HCT116 (cell line): ENCODE results near the gene LAPTM4A. TPM values are rescaled to one million over a fixed set of nuclear protein-coding genes. Genes with fewer than 3 reads are reported as not detected.

Experiments used
- ATAC-seq: fragments of 200-7000 bp; cut with Tn5 transposase; 2 replicates; pipeline ENCODE4 v1.9.1; 2020; ENCODE audit warnings: mild to moderate bottlenecking, moderate library complexity
- BruUV-seq: library from RNA; stranded (reverse); fragments of 400-500 nt; replicated peaks from 2 replicates; lab custom pipeline; 2021; lab: Mats Ljungman, UMichigan
- CTCF ChIA-PET: fragments of 300-600 bp; sonication (Branson Sonifier 250); formaldehyde crosslinking; loops from one replicate; lab custom pipeline; 2021; ENCODE audit warnings: antibody characterized with exemption; lab: Charles Lee
- POLR2A ChIA-PET: fragments of 300-600, 350-600 bp; sonication (Branson Sonifier 250); formaldehyde crosslinking; loops from one replicate; lab custom pipeline; 2021; ENCODE audit warnings: antibody characterized with exemption; lab: Charles Lee
- RAD21 ChIA-PET, 2 experiments: fragments of 300-600 bp; sonication (Branson Sonifier 250); formaldehyde crosslinking; loops; one replicate each; lab custom pipeline; 2023; ENCODE audit warnings: low total read pairs in 2 of 2; ENCODE audit not compliant: uncharacterized antibody in 2 of 2, unreplicated experiment in 2 of 2, low non-redundant PET in 1 of 2; lab: Charles Lee
- DNase-seq: peaks from one replicate; pipeline ENCODE4 v3.0.0-alpha.2; 2010; ENCODE audit warnings: low read depth, low spot score
- H2AFZ ChIP-seq: fragments of 200-600 bp; shearing (Covaris generic), sonication (generic); 2 replicates; pipeline ENCODE4 v1.6.1; 2017; ENCODE audit warnings: low read depth, mixed run types, mixed read lengths, antibody characterized with exemption, low read length; ENCODE audit not compliant: poor library complexity, severe bottlenecking
- H3K27ac ChIP-seq: 2 replicates; pipeline ENCODE4 v1.5.1; 2012; ENCODE audit warnings: low read depth, low read length
- H3K27me3 ChIP-seq: fragments of 200-600 bp; sonication (generic); 2 replicates; pipeline ENCODE4 v1.6.1; 2016; ENCODE audit warnings: mixed run types, low read length, mixed read lengths; ENCODE audit not compliant: insufficient read depth
- H3K36me3 ChIP-seq, 2 experiments: fragments of 200-500 bp in 1 of 2; fragments of 200-600 bp in 1 of 2; sonication (Bioruptor generic) in 1 of 2; sonication (generic) in 1 of 2; 2 replicates each; pipeline versions ENCODE4 v1.5.1 to v1.6.1; 2014 to 2016; ENCODE audit warnings: low read length in 2 of 2, inconsistent platforms in 1 of 2, mixed read lengths in 1 of 2, mixed run types in 1 of 2; ENCODE audit not compliant: insufficient read depth in 2 of 2, control insufficient read depth in 1 of 2
- H3K4me1 ChIP-seq, 2 experiments: fragments of 200-600 bp in 1 of 2; sonication (generic) in 1 of 2; 2 replicates each; pipeline versions ENCODE4 v1.5.1 to v1.6.1; 2012 to 2017; ENCODE audit warnings: low read length in 2 of 2, inconsistent platforms in 1 of 2, mild to moderate bottlenecking in 1 of 2, mixed read lengths in 1 of 2, mixed run types in 1 of 2, moderate library complexity in 1 of 2; ENCODE audit not compliant: insufficient read depth in 2 of 2, control insufficient read depth in 1 of 2
- H3K4me2 ChIP-seq: fragments of 200-600 bp; sonication (generic); 2 replicates; pipeline ENCODE4 v1.6.1; 2017; ENCODE audit warnings: mixed run types, low read length, mixed read lengths
- H3K4me3 ChIP-seq, 2 experiments: fragments of 200-600 bp in 1 of 2; sonication (generic) in 1 of 2; replicated peaks in 1 of 2; 2 replicates each; pipeline ENCODE4 v1.5.1; 2011 to 2016; ENCODE audit warnings: low read length in 2 of 2, control low read depth in 1 of 2, low read depth in 1 of 2, mild to moderate bottlenecking in 1 of 2, mixed read lengths in 1 of 2, mixed run types in 1 of 2
- H3K79me2 ChIP-seq: fragments of 200-600 bp; sonication (generic); 2 replicates; pipeline ENCODE4 v1.6.1; 2017; ENCODE audit warnings: mild to moderate bottlenecking, mixed run types, low read length, moderate library complexity, mixed read lengths; ENCODE audit not compliant: insufficient read depth
- H3K9ac ChIP-seq: fragments of 200-600 bp; sonication (generic); 2 replicates; pipeline ENCODE4 v1.6.1; 2016; ENCODE audit warnings: low read length, mixed read lengths
- H3K9me2 ChIP-seq: fragments of 200-600 bp; sonication (generic), shearing (Covaris generic); 2 replicates; pipeline ENCODE4 v1.6.1; 2017; ENCODE audit warnings: mixed run types, mild to moderate bottlenecking, moderate library complexity; ENCODE audit not compliant: insufficient read depth
- H3K9me3 ChIP-seq, 2 experiments: fragments of 200-500 bp in 1 of 2; fragments of 200-600 bp in 1 of 2; sonication (Bioruptor generic) in 1 of 2; sonication (generic) in 1 of 2; 2 replicates each; pipeline ENCODE4 v1.6.1; 2014 to 2017; ENCODE audit warnings: low read length in 2 of 2, mixed read lengths in 2 of 2, inconsistent platforms in 1 of 2, low read depth in 1 of 2, mild to moderate bottlenecking in 1 of 2, mixed run types in 1 of 2, moderate library complexity in 1 of 2; ENCODE audit not compliant: control insufficient read depth in 1 of 2, insufficient read depth in 1 of 2
- H4K20me1 ChIP-seq: fragments of 200-600 bp; sonication (generic), shearing (Covaris generic); 2 replicates; pipeline ENCODE4 v1.6.1; 2017; ENCODE audit warnings: mixed run types, mild to moderate bottlenecking, moderate library complexity; ENCODE audit not compliant: insufficient read depth
- CBX3 ChIP-seq: IDR thresholded peaks from 2 replicates; pipeline ENCODE4 v1.6.1; 2012; ENCODE audit warnings: low read depth
- CEBPB ChIP-seq: IDR thresholded peaks from 2 replicates; pipeline ENCODE4 v1.6.1; 2012; ENCODE audit warnings: low read depth
- ELF1 ChIP-seq: IDR thresholded peaks from 2 replicates; pipeline ENCODE4 v1.6.1; 2012; ENCODE audit warnings: low read depth, borderline replicate concordance
- EZH2phosphoT487 ChIP-seq: fragments of 200-600 bp; IDR thresholded peaks from 2 replicates; pipeline ENCODE4 v1.6.1; 2018; ENCODE audit warnings: antibody characterized with exemption, borderline replicate concordance
- FOSL1 ChIP-seq: IDR thresholded peaks from 2 replicates; pipeline ENCODE4 v1.6.1; 2012; ENCODE audit warnings: low read depth
- RAD21 ChIP-seq: IDR thresholded peaks from 2 replicates; pipeline ENCODE4 v1.6.1; 2012; ENCODE audit warnings: low read depth, mild to moderate bottlenecking
- TCF7L2 ChIP-seq: IDR thresholded peaks from 2 replicates; pipeline ENCODE4 v1.7.0; 2011; ENCODE audit warnings: borderline replicate concordance, inconsistent platforms; ENCODE audit not compliant: insufficient read depth, insufficient read length; ENCODE audit errors: extremely low read depth
- ZFX ChIP-seq: fragments of 450-650 bp; IDR thresholded peaks from 2 replicates; pipeline ENCODE4 v1.6.1; 2017
- intact Hi-C: fragments of 100-400 bp; cut with micrococcal nuclease; formaldehyde crosslinking; loops from 2 replicates; pipeline ENCODE4 v1.10.0; 2022
- total RNA-seq: library from RNA; stranded (reverse); gene quantifications from one replicate; pipeline ENCODE4 v1.2.1, GENCODE V29; 2021; ENCODE audit not compliant: unreplicated experiment
- TF ChIP-seq, protein P1 (sequence below): IDR thresholded peaks from 2 replicates; pipeline ENCODE4 v1.6.1; 2012
- TF ChIP-seq, protein P2 (sequence below): IDR thresholded peaks from 2 replicates; pipeline ENCODE4 v1.6.1; 2011; ENCODE audit warnings: mild to moderate bottlenecking, low read length, moderate library complexity; ENCODE audit not compliant: insufficient replicate concordance; ENCODE audit errors: extremely low read depth

LAPTM4A gene
- total RNA-seq, 1 experiment from 2014 or later: 84.5 TPM

DNA sequence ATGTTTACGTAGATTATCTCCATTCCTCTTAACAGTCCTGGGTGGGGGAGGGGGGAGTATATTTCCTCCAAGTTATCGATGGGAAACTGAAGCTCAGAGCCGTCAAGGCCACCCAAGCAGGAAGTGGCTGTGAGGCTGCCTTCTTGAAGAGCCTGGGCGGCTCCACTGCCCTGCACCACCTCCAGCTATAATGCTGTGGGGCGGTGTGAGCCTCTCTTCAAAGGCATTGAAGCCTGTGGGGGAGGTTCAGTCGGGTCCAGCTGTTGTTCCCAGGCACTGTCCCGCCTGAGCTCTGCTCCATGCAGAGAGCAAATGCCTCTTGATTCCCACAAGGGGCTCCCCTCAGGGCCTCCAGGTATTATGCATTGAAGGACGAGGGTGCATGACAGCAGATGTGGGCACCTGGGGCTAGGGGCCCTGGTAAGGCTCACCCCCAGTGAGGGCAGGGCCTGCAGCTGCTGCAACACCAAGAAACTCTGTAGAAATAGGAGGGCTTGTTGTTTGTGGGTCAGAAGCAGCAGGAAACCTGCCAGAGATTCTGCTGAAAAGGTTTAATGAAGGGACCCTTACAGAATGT lies 29.5 kb upstream of the LAPTM4A start:
- ChIA-PET CTCF (no interaction called here), POLR2A (no interaction called here), RAD21 (no interaction called here)
- H3K4me1 ChIP-seq: no peaks in the 10 kb centered on the region
- intact Hi-C loops: no loop called here
- ATAC-seq (no peak), DNase-seq (no peak)
- H3K4me2 ChIP-seq: no peak overlapping the region
- no peaks in the 10 kb centered on the region for H3K9me3 ChIP-seq
- no peaks in the 10 kb centered on the region for H3K27me3 ChIP-seq
- H3K79me2 ChIP-seq: no peaks in the 10 kb centered on the region
- no peak overlapping the region for H2AFZ ChIP-seq
- no peaks in the 10 kb centered on the region for H3K9me2 ChIP-seq
- no peaks in the 10 kb centered on the region for H4K20me1 ChIP-seq
- TF ChIP-seq ELF1 (no peak), FOSL1 (no peak), ZFX (no peak), CBX3 (no peak), TCF7L2 (no peak), CEBPB (no peak), RAD21 (no peak), EZH2phosphoT487 (no peak)
- TF ChIP-seq, protein P1, sequence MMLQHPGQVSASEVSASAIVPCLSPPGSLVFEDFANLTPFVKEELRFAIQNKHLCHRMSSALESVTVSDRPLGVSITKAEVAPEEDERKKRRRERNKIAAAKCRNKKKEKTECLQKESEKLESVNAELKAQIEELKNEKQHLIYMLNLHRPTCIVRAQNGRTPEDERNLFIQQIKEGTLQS: no peak
- TF ChIP-seq, protein P2, sequence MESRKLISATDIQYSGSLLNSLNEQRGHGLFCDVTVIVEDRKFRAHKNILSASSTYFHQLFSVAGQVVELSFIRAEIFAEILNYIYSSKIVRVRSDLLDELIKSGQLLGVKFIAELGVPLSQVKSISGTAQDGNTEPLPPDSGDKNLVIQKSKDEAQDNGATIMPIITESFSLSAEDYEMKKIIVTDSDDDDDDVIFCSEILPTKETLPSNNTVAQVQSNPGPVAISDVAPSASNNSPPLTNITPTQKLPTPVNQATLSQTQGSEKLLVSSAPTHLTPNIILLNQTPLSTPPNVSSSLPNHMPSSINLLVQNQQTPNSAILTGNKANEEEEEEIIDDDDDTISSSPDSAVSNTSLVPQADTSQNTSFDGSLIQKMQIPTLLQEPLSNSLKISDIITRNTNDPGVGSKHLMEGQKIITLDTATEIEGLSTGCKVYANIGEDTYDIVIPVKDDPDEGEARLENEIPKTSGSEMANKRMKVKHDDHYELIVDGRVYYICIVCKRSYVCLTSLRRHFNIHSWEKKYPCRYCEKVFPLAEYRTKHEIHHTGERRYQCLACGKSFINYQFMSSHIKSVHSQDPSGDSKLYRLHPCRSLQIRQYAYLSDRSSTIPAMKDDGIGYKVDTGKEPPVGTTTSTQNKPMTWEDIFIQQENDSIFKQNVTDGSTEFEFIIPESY: no peak
- no peak overlapping the region for H3K27ac ChIP-seq
- no peak overlapping the region for H3K4me3 ChIP-seq
- H3K9ac ChIP-seq: no peak overlapping the region
- no TSS peak for BruUV-seq
- H3K36me3 ChIP-seq: no peaks in the 10 kb centered on the region
